Neural cell (in vitro differentiated cells): ENCODE measurements around the gene PIK3CG.

Experiments
- CTCF ChIP-seq: fragments of 450-650 bp; IDR thresholded peaks from 2 replicates; pipeline ENCODE4 v1.5.1; 2014; ENCODE audit warnings: antibody characterized with exemption, mild to moderate bottlenecking, moderate library complexity; ENCODE audit not compliant: poor library complexity, severe bottlenecking
- EP300 ChIP-seq: fragments of 450-650 bp; conservative IDR thresholded peaks from 2 replicates; pipeline ENCODE4 v1.6.1; 2014; ENCODE audit warnings: antibody characterized with exemption, mild to moderate bottlenecking, moderate library complexity; ENCODE audit not compliant: poor library complexity, severe bottlenecking
- EZH2 ChIP-seq: fragments of 200-600, 300-800 bp; shearing (Covaris generic), sonication (generic); IDR thresholded peaks from 2 replicates; pipeline ENCODE4 v1.6.1; 2014; ENCODE audit warnings: antibody characterized with exemption, low read length, borderline replicate concordance, mild to moderate bottlenecking; ENCODE audit not compliant: insufficient read depth, poor library complexity, severe bottlenecking
- MXI1 ChIP-seq: fragments of 450-650 bp; conservative IDR thresholded peaks from 2 replicates; pipeline ENCODE4 v1.6.1; 2014; ENCODE audit warnings: antibody characterized with exemption, mild to moderate bottlenecking; ENCODE audit not compliant: poor library complexity, severe bottlenecking
- POLR2AphosphoS5 ChIP-seq: IDR thresholded peaks from 2 replicates; pipeline ENCODE4 v1.6.1; 2012
- RAD21 ChIP-seq: fragments of 450-650 bp; conservative IDR thresholded peaks from 2 replicates; pipeline ENCODE4 v1.6.1; 2014; ENCODE audit warnings: antibody characterized with exemption, mild to moderate bottlenecking, moderate library complexity
- REST ChIP-seq: IDR thresholded peaks from 2 replicates; pipeline ENCODE4 v1.6.1; 2012; ENCODE audit warnings: borderline replicate concordance
- SMC3 ChIP-seq: fragments of 450-650 bp; conservative IDR thresholded peaks from 2 replicates; pipeline ENCODE4 v1.6.1; 2014; ENCODE audit warnings: antibody characterized with exemption, mild to moderate bottlenecking, moderate library complexity; ENCODE audit not compliant: poor library complexity
- TAF1 ChIP-seq: IDR thresholded peaks from 2 replicates; pipeline ENCODE4 v1.6.1; 2012; ENCODE audit warnings: low read depth

- TF ChIP-seq CTCF (no peak), EP300 (no peak), EZH2 (no peak), POLR2AphosphoS5 (no peak), RAD21 (no peak), TAF1 (no peak), REST (no peak), MXI1 (no peak), SMC3 (no peak)
Measured at GRCh38 chr7:106820321-106821217, 44.5 kb upstream of the PIK3CG start.
